ENCODE data around the gene ELMOD3. TPM values are rescaled to one million over a fixed set of nuclear protein-coding genes. Genes with fewer than 3 reads are reported as not detected.
A peak's percentile ranks its signal among the peaks of the same experiment; 100 is the strongest.
"Not testable (repeated sequence)": the region's sequence is repeated elsewhere in the genome, so short reads cannot be mapped to it uniquely, and the experiment has no call there.

The ELMOD3 gene
- 10 to 100 TPM in 1 of 2 experiments, 1 to 10 TPM in 1; 9.8 to 11.3 TPM for total RNA-seq

DNA sequence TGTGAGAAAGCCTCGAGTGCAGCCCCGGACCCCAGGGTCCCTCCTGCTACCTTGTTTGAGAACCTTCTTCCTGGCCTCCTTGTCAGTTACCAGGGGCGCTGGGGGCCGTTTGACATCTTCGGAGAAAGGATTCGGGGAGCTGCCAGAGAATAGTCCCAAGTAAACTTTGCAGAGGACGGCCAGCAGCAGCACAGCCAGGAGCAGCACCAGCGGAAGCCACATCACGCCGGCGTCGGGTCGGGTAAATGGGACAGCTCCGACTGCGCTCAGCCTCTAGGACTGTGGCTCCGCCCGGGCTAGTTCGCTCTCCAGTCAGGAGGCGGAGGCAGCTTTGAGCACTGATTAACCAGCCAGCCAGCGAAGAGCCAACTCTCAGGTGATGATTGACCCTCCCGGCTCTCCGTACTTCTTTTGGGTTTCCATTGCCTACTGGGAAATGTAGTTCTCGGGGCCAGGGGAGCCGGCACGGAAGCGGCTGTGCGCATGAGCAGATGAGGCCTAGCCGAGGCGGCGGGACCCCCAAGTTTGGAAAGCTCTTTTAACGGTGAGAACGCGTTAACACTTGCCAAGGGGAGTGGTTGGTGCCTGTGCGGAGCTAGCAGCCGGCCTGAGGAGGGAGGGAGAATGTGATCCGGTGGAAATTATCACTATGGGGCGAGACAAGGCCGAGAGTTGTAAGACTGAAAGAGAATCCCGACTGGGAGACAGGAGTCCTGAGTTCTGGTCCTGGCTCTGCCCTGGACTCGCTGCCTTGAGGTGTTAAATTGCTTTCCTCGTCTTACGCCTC lies at the start of gene ELMOD3, which contains the start of gene RETSAT:
TSS of gene ELMOD3 (plus strand) at position 484 of the 787 bp plus-strand sequence. CDS start 2,430 bp downstream, outside the sequence.
TSS of gene RETSAT (minus strand) at position 243 of the 787 bp plus-strand sequence. CDS start at position 222, 21 bp downstream.
- peaks cover 14% of the 10 kb centered on the region for H3K36me3 Mint-ChIP-seq

DNA sequence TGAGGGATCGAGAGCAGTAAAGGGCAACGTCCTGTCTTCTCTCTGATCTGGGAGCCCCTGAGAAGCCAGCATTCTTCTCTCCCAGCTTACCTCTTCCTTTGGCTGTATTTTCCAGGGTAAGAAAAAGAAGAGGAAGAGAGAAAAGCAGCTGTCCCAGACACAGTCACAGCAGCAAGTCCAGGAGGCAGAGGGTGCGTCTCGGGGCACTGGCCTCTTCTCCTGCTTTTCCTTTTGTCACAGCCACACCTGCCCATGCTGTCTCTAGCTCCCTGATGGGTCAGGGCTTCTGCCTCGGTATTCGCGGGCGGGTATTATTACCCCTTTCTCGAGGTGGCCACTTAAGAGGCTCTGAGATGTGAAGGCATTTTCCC lies 47.1 kb upstream of the ELMOD3 start:
- H3K4me3 Mint-ChIP-seq: peak overlapping the region; percentile 59
- DNase-seq: no peak
- H3K9me3 Mint-ChIP-seq: no peaks in the 10 kb centered on the region
- no peaks in the 10 kb centered on the region for H3K27me3 Mint-ChIP-seq
- H3K27ac Mint-ChIP-seq: peak overlapping the region; percentile 79
- peaks cover 4% of the 10 kb centered on the region for H3K36me3 Mint-ChIP-seq
- peaks cover 29% of the 10 kb centered on the region for H3K4me1 Mint-ChIP-seq

More for the DNA sequence above, at the start of gene ELMOD3, which contains the start of gene RETSAT:
- Mint-ChIP-seq H3K27me3 (no peaks in the 10 kb centered on the region), H3K4me1 (peaks cover 32% of the 10 kb centered on the region), H3K27ac (peak within 1 kb of the TSS; percentile 95), H3K9me3 (no peaks in the 10 kb centered on the region), H3K4me3 (peak within 1 kb of the TSS; percentile 96)
- peak; percentile 97 for DNase-seq

DNA sequence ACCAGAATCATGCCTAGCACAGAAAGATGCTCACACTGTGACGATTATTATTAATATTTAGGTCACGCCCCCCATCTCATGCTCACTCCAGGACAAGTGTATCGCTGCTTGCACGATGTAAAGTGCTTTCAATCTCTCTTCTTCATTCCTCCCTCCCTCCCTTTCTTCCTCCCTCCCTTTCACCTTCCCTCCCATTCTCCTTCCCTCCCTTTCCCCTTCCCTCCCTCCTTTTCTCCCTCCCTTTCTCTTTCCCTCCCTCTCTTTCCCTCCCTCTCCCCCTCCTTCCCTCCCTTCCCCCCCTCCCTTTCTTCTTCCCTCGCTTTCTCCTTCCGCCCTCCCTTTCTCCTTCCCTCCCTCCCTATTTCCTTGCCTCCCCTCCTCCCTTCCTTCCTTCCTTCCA lies 46.4 kb upstream of the ELMOD3 start:
- Mint-ChIP-seq H3K27me3 (no peaks in the 10 kb centered on the region), H3K9me3 (no peaks in the 10 kb centered on the region), H3K4me3 (no peak overlapping the region), H3K36me3 (peaks cover 5% of the 10 kb centered on the region), H3K27ac (peak overlapping the region; percentile 76), H3K4me1 (peaks cover 29% of the 10 kb centered on the region)
- no peak for DNase-seq

DNA sequence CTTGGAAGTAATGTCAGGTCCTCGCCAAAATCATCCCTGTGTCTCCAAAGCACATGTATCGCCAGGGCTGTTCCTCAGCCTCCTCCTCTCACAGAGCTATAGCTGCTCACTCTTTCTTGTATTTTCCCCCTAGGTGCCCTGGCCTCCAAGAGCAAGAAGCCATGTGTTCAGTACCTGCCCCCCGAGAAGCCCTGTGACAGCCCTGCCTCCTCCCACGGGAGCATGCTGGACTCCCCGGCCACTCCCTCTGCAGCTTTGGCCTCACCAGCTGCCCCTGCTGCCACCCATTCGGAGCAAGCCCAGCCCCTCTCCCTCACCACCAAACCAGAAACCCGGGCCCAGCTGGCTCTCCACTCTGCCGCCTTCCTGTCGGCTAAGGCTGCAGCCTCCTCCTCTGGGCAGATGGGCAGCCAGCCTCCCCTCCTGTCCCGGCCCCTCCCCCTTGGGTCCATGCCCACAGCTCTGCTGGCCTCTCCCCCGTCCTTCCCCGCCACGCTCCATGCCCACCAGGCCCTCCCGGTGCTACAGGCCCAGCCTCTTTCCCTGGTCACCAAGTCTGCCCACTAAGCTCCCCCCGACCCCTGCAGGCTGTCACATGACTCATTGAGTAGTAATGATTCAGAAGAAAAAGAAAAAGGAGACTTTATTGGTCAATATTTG lies 45.5 kb upstream of the ELMOD3 start:
- DNase-seq: no peak
- Mint-ChIP-seq H3K27me3 (no peaks in the 10 kb centered on the region), H3K4me3 (peak overlapping the region; percentile 64)

DNA sequence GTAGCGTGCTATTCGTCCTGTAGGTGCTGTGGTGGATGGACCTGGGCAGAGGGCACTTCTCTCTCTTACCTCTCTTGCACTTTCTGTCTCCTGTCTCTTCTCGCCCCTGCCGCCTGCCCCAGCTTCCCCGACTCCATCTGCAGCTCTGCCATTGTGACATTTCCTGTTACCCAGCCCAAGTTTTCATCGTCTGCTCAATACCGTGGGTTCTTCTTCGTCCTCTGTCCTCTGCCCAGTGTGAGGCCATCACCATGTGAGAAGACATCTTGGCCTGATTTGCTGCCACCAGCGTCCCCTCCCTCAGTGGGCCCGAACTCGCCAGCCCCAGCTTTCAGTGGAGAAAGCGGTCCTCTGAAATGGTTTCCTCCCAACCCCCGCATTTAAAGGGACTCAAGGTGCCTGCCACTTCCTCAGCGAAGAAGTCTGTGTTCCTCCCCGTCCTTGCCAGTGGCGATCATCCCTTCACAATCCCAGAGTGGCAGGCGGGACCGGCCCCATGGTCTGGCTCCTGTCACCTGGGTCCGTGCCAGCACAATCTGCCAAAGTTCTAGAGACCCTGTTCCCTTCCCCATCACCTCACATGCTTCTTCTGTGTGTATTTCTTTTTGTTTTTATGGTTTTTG lies 44.8 kb upstream of the ELMOD3 start:
- Mint-ChIP-seq H3K9me3 (no peaks in the 10 kb centered on the region), H3K27me3 (no peaks in the 10 kb centered on the region), H3K4me1 (peaks cover 27% of the 10 kb centered on the region), H3K4me3 (peak overlapping the region; percentile 64), H3K27ac (peak overlapping the region; percentile 77), H3K36me3 (peaks cover 15% of the 10 kb centered on the region)
- no peak for DNase-seq

More for the DNA sequence above, 45.5 kb upstream of the ELMOD3 start:
- no peaks in the 10 kb centered on the region for H3K9me3 Mint-ChIP-seq
- H3K27ac Mint-ChIP-seq: peak overlapping the region; percentile 77
- H3K4me1 Mint-ChIP-seq: peaks cover 28% of the 10 kb centered on the region
- H3K36me3 Mint-ChIP-seq: peaks cover 11% of the 10 kb centered on the region

DNA sequence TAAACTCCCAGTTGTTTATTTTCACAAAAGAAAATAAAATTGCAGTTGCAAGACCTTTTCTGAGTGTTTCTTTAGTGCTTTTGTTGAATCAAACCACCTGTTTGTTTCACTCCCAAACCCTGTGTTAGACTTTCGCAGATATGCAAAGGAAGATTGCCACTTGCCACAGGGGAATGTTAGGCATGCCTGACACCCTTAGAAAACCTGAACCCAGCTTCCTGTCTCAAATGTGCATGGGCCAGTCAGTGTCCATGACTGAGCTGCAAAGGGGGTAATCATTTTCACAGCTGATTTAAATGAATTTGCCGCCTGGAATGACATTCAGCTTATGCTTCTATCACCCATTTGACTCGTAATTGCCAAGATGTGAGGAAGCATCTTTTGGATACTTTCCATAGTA lies 44.2 kb upstream of the ELMOD3 start:
- peaks cover 27% of the 10 kb centered on the region for H3K4me1 Mint-ChIP-seq
- peak overlapping the region; percentile 64 for H3K4me3 Mint-ChIP-seq
- H3K27ac Mint-ChIP-seq: peak overlapping the region; percentile 77
- H3K36me3 Mint-ChIP-seq: peaks cover 15% of the 10 kb centered on the region
- no peaks in the 10 kb centered on the region for H3K9me3 Mint-ChIP-seq
- no peaks in the 10 kb centered on the region for H3K27me3 Mint-ChIP-seq
- DNase-seq: no peak

DNA sequence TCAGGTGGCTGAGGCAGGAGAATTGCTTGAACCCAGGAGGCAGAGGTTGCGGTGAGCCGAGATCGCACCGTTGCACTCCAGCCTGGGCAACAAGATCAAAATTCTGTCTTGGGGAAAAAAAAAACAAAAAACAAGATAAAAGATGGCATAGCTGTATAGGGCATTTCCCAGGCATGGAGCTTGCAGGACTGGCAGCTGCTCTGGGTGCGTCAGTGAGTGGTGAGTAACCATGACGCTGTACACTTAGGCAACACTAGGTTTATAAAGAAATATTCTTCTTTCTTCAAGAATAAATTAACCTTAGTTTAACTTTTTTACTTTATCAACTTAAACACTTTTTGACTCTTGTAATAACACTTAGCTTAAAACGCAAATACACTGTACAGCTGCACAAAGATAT lies 42.2 kb upstream of the ELMOD3 start:
- Mint-ChIP-seq H3K4me1 (peaks cover 31% of the 10 kb centered on the region), H3K4me3 (no peak overlapping the region), H3K9me3 (no peaks in the 10 kb centered on the region), H3K36me3 (peaks cover 27% of the 10 kb centered on the region), H3K27me3 (no peaks in the 10 kb centered on the region), H3K27ac (no peak overlapping the region)
- DNase-seq: no peak

DNA sequence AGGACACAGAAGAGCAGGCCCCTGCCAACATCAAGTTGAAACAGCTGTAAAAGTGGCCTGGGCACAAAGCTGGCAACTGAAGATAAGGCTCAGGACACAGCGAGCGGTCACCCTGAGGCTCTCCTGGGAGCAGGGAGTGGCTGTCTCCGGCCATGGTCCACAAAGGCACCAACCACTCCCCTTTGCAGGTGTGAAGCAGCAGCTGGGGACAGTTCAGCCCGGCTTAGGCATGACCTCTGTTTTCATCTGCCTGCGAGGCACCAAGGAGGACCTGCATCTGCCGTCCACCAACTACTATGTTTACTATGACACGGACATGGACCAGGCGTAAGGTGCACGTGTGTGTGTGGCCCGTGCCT lies 39.7 kb upstream of the ELMOD3 start:
- Mint-ChIP-seq H3K4me3 (no peak overlapping the region), H3K27me3 (no peaks in the 10 kb centered on the region), H3K4me1 (peaks cover 34% of the 10 kb centered on the region), H3K36me3 (peaks cover 42% of the 10 kb centered on the region), H3K27ac (peak overlapping the region; percentile 59), H3K9me3 (no peaks in the 10 kb centered on the region)
- DNase-seq: no peak

DNA sequence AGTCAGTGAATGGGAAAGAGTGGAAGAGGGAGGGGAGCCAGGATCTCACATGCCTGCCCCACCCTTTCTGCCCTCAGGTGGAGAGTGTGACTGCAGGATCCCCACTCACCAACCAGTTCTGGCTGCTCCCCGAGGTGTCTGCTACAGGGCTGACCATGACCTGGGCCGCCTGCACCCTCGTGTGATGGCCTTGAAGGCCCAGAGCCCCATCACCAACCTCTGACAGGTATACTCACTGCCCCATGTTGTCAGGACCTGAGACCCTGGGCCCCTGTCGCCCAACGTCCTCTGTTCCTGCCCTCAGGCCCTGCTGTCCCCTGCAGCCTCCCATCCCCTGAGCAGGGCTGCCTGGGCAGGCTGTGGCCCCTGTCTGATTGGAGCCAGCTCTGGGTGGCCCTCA lies 38.6 kb upstream of the ELMOD3 start:
- peaks cover 53% of the 10 kb centered on the region for H3K36me3 Mint-ChIP-seq
- H3K9me3 Mint-ChIP-seq: not testable (repeated sequence)

DNA sequence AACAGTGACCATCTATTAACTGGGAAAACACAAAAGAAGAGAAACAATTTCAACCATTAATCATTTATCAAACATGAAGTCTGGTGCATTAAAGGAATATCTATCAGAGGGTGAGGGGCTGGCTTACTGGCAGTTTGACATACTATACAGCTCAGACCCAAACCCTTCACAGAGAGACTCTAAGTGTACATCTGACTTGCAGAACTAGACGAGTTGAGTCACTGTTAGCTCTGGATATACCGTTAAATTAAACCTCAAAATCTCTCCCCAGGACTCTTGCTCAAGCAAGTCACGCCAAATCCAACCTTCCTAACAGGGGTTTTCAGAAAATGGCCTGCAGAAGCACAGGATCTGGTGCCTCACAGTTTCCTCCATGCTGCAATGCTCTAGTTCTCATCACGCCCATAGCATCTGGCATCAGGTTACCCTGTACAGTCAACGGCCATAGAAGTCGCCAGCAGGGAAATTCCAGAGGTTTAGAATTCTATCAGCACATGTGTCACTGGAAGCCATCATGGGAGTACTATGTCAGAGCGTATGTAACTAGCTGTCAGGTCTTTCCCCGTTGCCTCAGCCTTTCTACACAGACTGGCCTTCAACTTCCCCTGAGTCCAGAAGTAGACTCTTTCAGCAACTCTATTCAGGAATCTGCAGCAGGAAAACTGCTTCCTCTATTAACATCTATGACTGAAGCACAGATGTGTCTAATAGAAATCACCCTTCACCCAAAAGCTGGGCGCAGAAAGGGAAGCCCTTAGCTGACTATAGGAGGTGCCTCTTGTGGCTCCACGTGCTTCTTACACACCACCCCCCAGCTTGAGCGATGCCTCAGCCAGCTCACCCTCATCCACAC lies 36.1 kb upstream of the ELMOD3 start:
- H3K4me3 Mint-ChIP-seq: peak overlapping the region; percentile 62
- H3K27me3 Mint-ChIP-seq: no peaks in the 10 kb centered on the region
- peak overlapping the region; percentile 78 for H3K27ac Mint-ChIP-seq
- peaks cover 59% of the 10 kb centered on the region for H3K4me1 Mint-ChIP-seq
- H3K9me3 Mint-ChIP-seq: no peaks in the 10 kb centered on the region
- peak; percentile 46 for DNase-seq
- H3K36me3 Mint-ChIP-seq: peaks cover 72% of the 10 kb centered on the region

More for the DNA sequence above, 38.6 kb upstream of the ELMOD3 start:
- not testable (repeated sequence) for H3K4me3 Mint-ChIP-seq, H3K27ac Mint-ChIP-seq, DNase-seq, H3K27me3 Mint-ChIP-seq
- H3K4me1 Mint-ChIP-seq: peaks cover 36% of the 10 kb centered on the region

DNA sequence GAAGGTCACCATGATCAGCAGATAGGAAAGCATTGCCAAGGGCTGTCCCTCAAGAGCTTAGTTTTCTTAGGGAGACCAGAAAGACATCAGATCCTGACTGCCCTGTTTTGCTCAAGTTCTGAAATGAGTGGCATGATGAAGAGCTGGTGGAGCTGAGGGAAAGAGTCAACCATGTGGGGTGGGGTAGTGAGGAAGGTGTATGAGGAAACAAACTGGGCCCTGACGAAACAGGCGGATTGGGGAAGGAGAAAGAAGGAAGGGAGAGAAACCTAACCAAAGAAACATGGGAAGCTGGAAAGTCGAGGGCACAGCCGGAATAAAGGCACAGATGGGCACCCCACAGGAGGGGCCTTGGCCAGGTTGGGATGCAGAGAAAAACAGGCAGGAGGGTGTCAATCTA lies 34.8 kb upstream of the ELMOD3 start:
- H3K4me3 Mint-ChIP-seq: peak overlapping the region; percentile 30
- no peak for DNase-seq

DNA sequence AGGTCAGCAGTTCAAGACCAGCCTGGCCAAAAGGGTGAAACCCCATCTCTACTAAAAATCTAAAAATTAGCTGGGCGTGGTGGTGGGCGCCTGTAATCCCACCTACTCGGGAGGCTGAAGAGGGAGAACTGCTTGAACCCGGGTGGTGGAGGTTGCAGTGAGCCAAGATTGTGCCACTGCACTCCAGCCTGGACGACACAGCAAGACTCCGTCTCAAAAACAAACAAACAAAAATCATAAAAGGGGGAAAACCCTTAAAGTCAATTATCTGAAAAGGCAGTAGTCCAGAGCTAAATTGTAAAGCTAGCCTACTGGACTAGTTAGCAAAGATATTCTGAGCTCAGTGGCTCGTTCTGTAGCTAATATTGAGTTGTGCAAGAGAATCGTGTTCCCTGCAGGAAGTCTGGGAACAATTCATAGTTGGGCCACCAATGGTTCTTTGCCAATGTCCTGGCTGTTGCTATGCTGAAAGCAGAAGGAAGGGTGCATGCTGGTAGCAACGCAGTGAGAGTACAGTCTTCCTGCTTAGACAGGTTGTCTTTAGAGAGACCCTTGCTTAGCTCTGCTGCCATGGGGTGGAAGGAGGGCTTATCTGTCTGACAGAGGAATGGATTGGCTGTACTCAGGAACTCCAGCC lies 31.1 kb upstream of the ELMOD3 start:
- peaks cover 90% of the 10 kb centered on the region for H3K36me3 Mint-ChIP-seq
- H3K4me1 Mint-ChIP-seq: peaks cover 63% of the 10 kb centered on the region
- no peaks in the 10 kb centered on the region for H3K27me3 Mint-ChIP-seq
- DNase-seq: no peak
- H3K27ac Mint-ChIP-seq: peak overlapping the region; percentile 45
- no peaks in the 10 kb centered on the region for H3K9me3 Mint-ChIP-seq
- H3K4me3 Mint-ChIP-seq: peak overlapping the region; percentile 94

More for the DNA sequence above, 34.8 kb upstream of the ELMOD3 start:
- no peaks in the 10 kb centered on the region for H3K27me3 Mint-ChIP-seq
- peaks cover 69% of the 10 kb centered on the region for H3K4me1 Mint-ChIP-seq
- no peaks in the 10 kb centered on the region for H3K9me3 Mint-ChIP-seq
- peak overlapping the region; percentile 78 for H3K27ac Mint-ChIP-seq
- H3K36me3 Mint-ChIP-seq: peaks cover 76% of the 10 kb centered on the region

DNA sequence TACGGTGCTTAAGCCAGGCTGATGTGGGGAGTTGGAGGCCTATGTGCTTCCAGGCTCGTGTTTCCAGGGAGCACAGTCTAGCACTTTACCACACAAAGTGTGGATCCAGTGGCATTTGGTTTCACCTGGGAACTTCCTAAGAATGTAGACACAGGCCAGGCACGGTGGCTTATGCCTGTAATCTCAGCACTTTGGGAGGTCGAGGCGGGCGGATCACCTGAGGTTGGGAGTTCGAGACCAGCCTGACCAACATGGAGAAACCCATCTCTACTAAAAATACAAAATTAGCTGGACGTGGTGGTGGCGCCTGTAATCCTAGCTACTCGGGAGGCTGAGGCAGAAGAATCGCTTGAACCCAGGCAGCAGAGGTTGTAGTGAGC lies 30.6 kb upstream of the ELMOD3 start:
- peak overlapping the region; percentile 45 for H3K27ac Mint-ChIP-seq
- not testable (repeated sequence) for H3K27me3 Mint-ChIP-seq, DNase-seq, H3K9me3 Mint-ChIP-seq
- peak overlapping the region; percentile 94 for H3K4me3 Mint-ChIP-seq
- peaks cover 85% of the 10 kb centered on the region for H3K36me3 Mint-ChIP-seq
- H3K4me1 Mint-ChIP-seq: peaks cover 61% of the 10 kb centered on the region
